Measurements from ENCODE around the gene SUCNR1. TPM values are rescaled to one million over a fixed set of nuclear protein-coding genes. Genes with fewer than 3 reads are reported as not detected.
"Not testable (repeated sequence)": the region's sequence is repeated elsewhere in the genome, so short reads cannot be mapped to it uniquely, and the experiment has no call there.

SUCNR1 gene
- total and polyA plus RNA-seq, 9 donors: 0.04 to 0.53 (median 0.23) TPM; not detected in 2

DNA sequence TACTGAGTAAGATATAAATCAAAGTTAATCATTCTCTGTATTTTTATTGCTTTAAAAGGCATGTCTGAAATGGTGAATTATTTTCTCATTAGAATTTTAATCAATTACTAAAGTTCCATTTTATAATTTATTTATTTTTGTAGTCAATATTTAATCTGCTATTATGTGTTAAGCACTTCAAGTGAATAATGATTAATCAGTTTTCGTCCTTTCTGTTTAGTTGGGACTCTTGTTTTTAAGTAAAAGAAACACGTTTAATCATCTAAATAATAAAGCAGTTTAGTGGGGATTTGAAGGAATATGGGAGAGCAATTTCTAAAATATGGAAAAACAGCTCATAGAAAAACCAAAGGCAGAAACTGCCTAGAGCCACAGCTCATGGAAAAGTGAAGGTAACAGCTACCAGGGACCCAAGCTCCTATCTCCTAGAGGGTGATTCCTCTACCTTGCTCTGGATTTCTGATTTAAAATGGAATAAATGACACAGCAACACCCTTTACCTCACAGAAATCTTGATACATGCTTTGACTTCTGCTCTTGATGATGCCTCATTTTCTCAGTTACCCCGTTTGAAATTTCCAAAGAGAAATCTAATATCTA, 28.0 kb upstream of the SUCNR1 start:
- 74 to 77% (median 75%) methylated on average over 3 of the region's 3 CpGs for WGBS, 3 donors
- Histone ChIP-seq H3K4me3 (no peak overlapping the region), H3K27me3 (no peaks in the 10 kb centered on the region), H3K9me3 (no peaks in the 10 kb centered on the region), H3K36me3 (no peaks in the 10 kb centered on the region), H3K27ac (no peak overlapping the region), H3K4me1 (ENCODE audit: insufficient read depth) (no peaks in the 10 kb centered on the region)
- no peak for DNase-seq
- intact Hi-C loops (cut with DNase I): loop anchor here in 2 of 4 donors (10.0 kb wide), 1 partner anchor 401 kb away; no protein-coding TSS in a partner anchor
- no peak for TF ChIP-seq EP300 (IDR thresholded peaks at IDR 0.05)
- TF ChIP-seq, protein P1, sequence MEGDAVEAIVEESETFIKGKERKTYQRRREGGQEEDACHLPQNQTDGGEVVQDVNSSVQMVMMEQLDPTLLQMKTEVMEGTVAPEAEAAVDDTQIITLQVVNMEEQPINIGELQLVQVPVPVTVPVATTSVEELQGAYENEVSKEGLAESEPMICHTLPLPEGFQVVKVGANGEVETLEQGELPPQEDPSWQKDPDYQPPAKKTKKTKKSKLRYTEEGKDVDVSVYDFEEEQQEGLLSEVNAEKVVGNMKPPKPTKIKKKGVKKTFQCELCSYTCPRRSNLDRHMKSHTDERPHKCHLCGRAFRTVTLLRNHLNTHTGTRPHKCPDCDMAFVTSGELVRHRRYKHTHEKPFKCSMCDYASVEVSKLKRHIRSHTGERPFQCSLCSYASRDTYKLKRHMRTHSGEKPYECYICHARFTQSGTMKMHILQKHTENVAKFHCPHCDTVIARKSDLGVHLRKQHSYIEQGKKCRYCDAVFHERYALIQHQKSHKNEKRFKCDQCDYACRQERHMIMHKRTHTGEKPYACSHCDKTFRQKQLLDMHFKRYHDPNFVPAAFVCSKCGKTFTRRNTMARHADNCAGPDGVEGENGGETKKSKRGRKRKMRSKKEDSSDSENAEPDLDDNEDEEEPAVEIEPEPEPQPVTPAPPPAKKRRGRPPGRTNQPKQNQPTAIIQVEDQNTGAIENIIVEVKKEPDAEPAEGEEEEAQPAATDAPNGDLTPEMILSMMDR (IDR thresholded peaks at IDR 0.05): no peak
- TF ChIP-seq POLR2A (IDR thresholded peaks at IDR 0.05): no peak

DNA sequence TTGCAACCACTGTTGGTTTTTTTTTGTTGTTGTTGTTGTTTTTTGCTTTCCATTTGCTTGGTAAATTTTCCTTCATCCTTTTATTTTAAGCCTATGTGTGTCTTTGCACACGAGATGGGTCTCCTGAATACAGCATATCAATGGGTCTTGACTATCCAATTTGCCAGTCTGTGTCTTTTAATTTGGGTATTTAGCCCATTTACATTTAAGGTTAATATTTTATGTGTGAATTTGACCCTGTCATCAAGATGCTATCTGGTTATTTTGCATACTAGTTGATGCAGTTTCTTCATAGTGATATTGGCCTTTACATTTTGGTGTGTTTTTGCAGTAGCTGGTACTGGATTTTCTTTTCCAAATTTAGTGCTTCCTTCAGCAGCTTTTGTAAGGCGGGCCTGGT, 23.4 kb upstream of the SUCNR1 start:
- H3K27ac ChIP-seq; H3K4me3 ChIP-seq; H3K9me3 ChIP-seq; H3K4me1 ChIP-seq (ENCODE audit: insufficient read depth); H3K36me3 ChIP-seq; intact Hi-C loops (cut with DNase I); H3K27me3 ChIP-seq; DNase-seq: not testable (repeated sequence)
- WGBS, 3 donors: 91 to 95% (median 92%) methylated on average over 2 of the region's 2 CpGs

DNA sequence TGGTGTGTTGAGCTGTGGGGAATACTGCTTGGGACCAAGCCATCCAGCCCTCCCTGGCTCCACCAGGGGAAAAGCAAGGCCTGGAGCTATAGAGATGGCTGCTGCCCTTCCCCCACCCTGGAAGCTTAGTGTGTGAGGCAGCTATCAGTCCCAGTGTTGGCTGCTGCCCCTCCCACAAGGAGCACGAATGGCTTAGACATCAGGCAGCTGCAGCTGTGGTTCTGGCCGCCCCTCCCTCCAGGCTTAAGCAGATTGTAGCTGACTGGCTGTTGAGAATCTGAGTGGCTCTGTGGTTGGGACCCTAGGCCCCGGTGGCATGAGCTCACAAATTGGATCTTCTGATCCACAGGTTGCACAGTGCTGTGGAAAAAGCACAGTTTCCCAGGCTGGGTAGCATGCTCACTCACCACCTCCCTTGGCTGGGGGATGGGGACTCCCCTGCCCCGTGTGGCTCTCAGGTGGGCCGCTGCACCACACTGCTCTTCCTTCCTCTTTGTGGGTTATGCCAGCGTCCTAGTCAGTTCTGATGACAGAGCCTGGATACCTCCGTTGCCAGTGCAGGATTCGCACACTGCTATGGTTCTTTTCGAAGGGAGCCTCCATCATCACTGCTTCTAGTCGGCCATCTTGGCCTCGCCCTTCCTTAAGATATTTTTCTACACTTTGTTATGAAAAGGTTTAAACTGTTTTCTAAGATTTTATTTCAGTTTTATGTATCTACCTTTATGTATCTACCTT, 21.2 kb upstream of the SUCNR1 start:
- WGBS, 3 donors: 91 to 93% (median 91%) methylated on average over 11 of the region's 11 CpGs
- Histone ChIP-seq H3K27me3 (no peaks in the 10 kb centered on the region), H3K4me1 (ENCODE audit: insufficient read depth) (no peaks in the 10 kb centered on the region), H3K36me3 (no peaks in the 10 kb centered on the region), H3K4me3 (no peak overlapping the region), H3K27ac (no peak overlapping the region), H3K9me3 (no peaks in the 10 kb centered on the region)
- TF ChIP-seq, protein P1 (IDR thresholded peaks at IDR 0.05): no peak
- TF ChIP-seq POLR2A (IDR thresholded peaks at IDR 0.05) (no peak), EP300 (IDR thresholded peaks at IDR 0.05) (no peak)
- intact Hi-C loops (cut with DNase I): no loop called here
- no peak for DNase-seq

DNA sequence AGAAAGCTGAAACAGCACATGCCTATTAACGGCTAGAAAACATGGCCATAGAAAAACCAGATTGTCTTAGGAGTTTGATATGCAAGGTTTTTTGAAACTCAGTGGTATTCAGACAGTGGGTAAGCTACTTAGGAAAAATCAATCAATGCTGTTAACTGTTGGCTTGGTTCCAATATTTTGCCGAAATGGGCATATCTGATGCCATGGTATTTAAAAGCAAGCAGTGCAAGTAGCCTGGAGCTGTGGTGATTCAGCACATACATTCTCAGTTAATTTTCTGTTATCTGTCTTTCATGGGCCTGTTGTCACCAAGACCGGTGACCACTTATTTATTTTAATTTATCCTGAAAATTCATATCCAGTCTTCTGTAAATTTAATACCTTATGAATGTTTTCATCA, 17.3 kb upstream of the SUCNR1 start:
- Histone ChIP-seq H3K27ac (no peak overlapping the region), H3K4me3 (no peak overlapping the region), H3K27me3 (no peaks in the 10 kb centered on the region), H3K4me1 (ENCODE audit: insufficient read depth) (no peaks in the 10 kb centered on the region), H3K36me3 (no peaks in the 10 kb centered on the region), H3K9me3 (no peaks in the 10 kb centered on the region)
- intact Hi-C loops (cut with DNase I): no loop called here
- TF ChIP-seq EP300 (IDR thresholded peaks at IDR 0.05) (no peak), POLR2A (IDR thresholded peaks at IDR 0.05) (no peak)
- TF ChIP-seq, protein P1 (IDR thresholded peaks at IDR 0.05): no peak
- no peak for DNase-seq
- WGBS, 3 donors: 89 to 96% (median 96%) methylated on average over 3 of the region's 3 CpGs

DNA sequence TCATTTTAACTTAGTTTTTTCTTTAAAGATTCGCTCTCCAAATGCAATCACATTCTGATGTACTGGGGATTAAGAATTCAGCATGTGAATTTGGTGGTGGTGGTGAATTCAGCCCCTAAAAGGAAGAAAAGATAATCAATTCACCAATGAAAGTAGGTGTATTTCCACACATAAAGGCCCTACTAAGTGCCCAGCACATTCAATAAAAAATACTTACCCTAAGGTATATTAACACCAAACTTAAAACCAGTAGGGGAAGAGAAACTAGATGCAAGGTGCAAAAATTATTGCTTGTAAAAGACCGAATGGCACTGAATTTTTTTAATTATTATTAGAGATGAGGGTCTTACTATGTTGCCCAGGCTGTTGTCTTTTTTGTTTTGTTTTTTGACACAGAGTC, 16.8 kb upstream of the SUCNR1 start:
- TF ChIP-seq EP300 (IDR thresholded peaks at IDR 0.05) (no peak), POLR2A (IDR thresholded peaks at IDR 0.05) (no peak)
- TF ChIP-seq, protein P1 (IDR thresholded peaks at IDR 0.05): no peak
- no peak for DNase-seq
- no peaks in the 10 kb centered on the region for H3K4me1 ChIP-seq (ENCODE audit: insufficient read depth)
- H3K4me3 ChIP-seq: no peak overlapping the region
- H3K27ac ChIP-seq: no peak overlapping the region
- WGBS, 3 donors: 95 to 99% (median 97%) methylated on average over 2 of the region's 2 CpGs
- intact Hi-C loops (cut with DNase I): no loop called here
- no peaks in the 10 kb centered on the region for H3K9me3 ChIP-seq
- no peaks in the 10 kb centered on the region for H3K36me3 ChIP-seq
- H3K27me3 ChIP-seq: no peaks in the 10 kb centered on the region
